HFFc6 (cell line): ENCODE results near the gene ADRA2A. TPM values are rescaled to one million over a fixed set of nuclear protein-coding genes. Genes with fewer than 3 reads are reported as not detected.

ENCODE experiments used
- DNase-seq: peaks from one replicate; pipeline ENCODE4 v3.0.0-alpha.2; 2018
- H3K27ac Mint-ChIP-seq: 2 replicates; pipeline ENCODE4 v1.8.0; 2020; ENCODE audit warnings: mild to moderate bottlenecking, mixed read lengths
- H3K27me3 Mint-ChIP-seq: 2 replicates; pipeline ENCODE4 v1.8.0; 2021; ENCODE audit warnings: mild to moderate bottlenecking, moderate library complexity, mixed read lengths; ENCODE audit not compliant: insufficient read depth
- H3K36me3 Mint-ChIP-seq: 2 replicates; pipeline ENCODE4 v1.8.0; 2021; ENCODE audit warnings: low read depth, mixed read lengths
- H3K4me1 Mint-ChIP-seq: 2 replicates; pipeline ENCODE4 v1.8.0; 2020; ENCODE audit warnings: low read depth, mixed read lengths
- H3K4me3 Mint-ChIP-seq: 2 replicates; pipeline ENCODE4 v1.8.0; 2020; ENCODE audit warnings: mild to moderate bottlenecking, moderate library complexity, mixed read lengths
- H3K9me3 Mint-ChIP-seq: 2 replicates; pipeline ENCODE4 v1.8.0; 2020; ENCODE audit warnings: mild to moderate bottlenecking, mixed read lengths
- CTCF ChIP-seq: fragments of 200-600 bp; sonication (generic); IDR thresholded peaks from 2 replicates; pipeline ENCODE4 v1.5.0; 2021; ENCODE audit warnings: antibody characterized with exemption, mild to moderate bottlenecking
- long read RNA-seq: library from polyadenylated mRNA; unstranded; transcript quantifications from one replicate; pipeline ENCODE4 v2.0.0, GENCODE V29; 2019
- total RNA-seq, 6 experiments: library from RNA; stranded (reverse); fragmentation: NEBNext Ultra II Directional; extraction: Animal tissue kit (Norgen Biotek cat#: 25700); gene quantifications; 2 replicates in 1 of 6; 3 replicates in 5 of 6; pipeline ENCODE4 v1.2.3, GENCODE V29; 2021

ADRA2A gene
- not detected for total RNA-seq
- long read RNA-seq = 0 reads

GRCh38 chr10:111076682-111077478 lies at the start of gene ADRA2A:
Gene ADRA2A, plus strand, starts transcription at chr10:111077029. Its CDS starts 968 bp downstream, at chr10:111077997.
- H3K36me3 Mint-ChIP-seq = no peaks in the 10 kb centered on the region
- peaks cover 28% of the 10 kb centered on the region for H3K27me3 Mint-ChIP-seq
- no peak for TF ChIP-seq CTCF
- no peak within 1 kb of the TSS for H3K27ac Mint-ChIP-seq
- peak within 1 kb of the TSS; percentile 76 for H3K4me3 Mint-ChIP-seq
- DNase-seq = no peak
- H3K9me3 Mint-ChIP-seq = no peaks in the 10 kb centered on the region; the same call in 1 of the 2 replicates
- H3K4me1 Mint-ChIP-seq = no peaks in the 10 kb centered on the region

GRCh38 chr10:111030042-111030750 lies 46.6 kb upstream of the ADRA2A start:
- Mint-ChIP-seq H3K4me1 (peaks cover 20% of the 10 kb centered on the region), H3K27me3 (no peaks in the 10 kb centered on the region), H3K27ac (no peak overlapping the region), H3K4me3 (no peak overlapping the region), H3K9me3 (peaks cover 27% of the 10 kb centered on the region), H3K36me3 (peaks cover 51% of the 10 kb centered on the region)
- TF ChIP-seq CTCF = no peak
- DNase-seq = no peak

GRCh38 chr10:111034598-111035310 lies 42.1 kb upstream of the ADRA2A start:
- peak; percentile 17 for DNase-seq
- TF ChIP-seq CTCF = no peak
- Mint-ChIP-seq H3K27ac (peak overlapping the region; percentile 69), H3K9me3 (peaks cover 39% of the 10 kb centered on the region), H3K27me3 (peaks cover 4% of the 10 kb centered on the region), H3K4me1 (peaks cover 28% of the 10 kb centered on the region), H3K4me3 (peak overlapping the region; percentile 60), H3K36me3 (peaks cover 45% of the 10 kb centered on the region)

GRCh38 chr10:111035542-111035941 lies 41.3 kb upstream of the ADRA2A start:
- H3K36me3 Mint-ChIP-seq = peaks cover 40% of the 10 kb centered on the region
- peaks cover 4% of the 10 kb centered on the region for H3K27me3 Mint-ChIP-seq
- peaks cover 28% of the 10 kb centered on the region for H3K4me1 Mint-ChIP-seq

More at GRCh38 chr10:111035542-111035941, 41.3 kb upstream of the ADRA2A start:
- DNase-seq = peak; percentile 8
- Mint-ChIP-seq H3K9me3 (peaks cover 45% of the 10 kb centered on the region), H3K4me3 (peak overlapping the region; percentile 60), H3K27ac (peak overlapping the region; percentile 69)
- TF ChIP-seq CTCF = no peak
